ENCODE results near the gene FAM53B. TPM values are rescaled to one million over a fixed set of nuclear protein-coding genes. Genes with fewer than 3 reads are reported as not detected.
A peak's percentile ranks its signal among the peaks of the same experiment; 100 is the strongest.

FAM53B gene
- total and polyA plus RNA-seq, 4 donors = 14.6 to 45.4 (median 18.2) TPM

DNA sequence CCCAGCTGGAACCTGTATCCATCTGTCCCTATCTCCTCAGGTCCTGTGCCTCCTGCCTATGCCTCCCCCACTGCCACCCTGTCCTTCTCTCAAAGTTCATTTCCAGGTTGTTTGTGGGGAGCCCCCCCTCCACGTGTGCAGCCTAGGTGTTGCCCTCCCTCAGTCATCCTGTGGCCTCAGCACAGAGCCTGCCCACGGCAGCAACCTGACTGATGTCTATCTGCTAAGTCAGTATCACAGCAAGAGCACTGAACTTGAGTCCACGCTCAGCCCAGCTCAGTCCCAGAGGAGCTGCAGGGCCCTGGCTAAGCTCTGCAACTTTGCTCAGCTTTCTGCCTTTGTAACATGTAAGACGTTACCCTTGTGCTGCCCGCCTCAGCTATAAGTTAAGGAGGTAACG, 28.7 kb downstream of the FAM53B start:
- peaks cover 19 to 59% (median 38%) of the 10 kb centered on the region in 5 donors for H3K4me1 ChIP-seq (ENCODE audit: control insufficient read depth in 5 of 5, insufficient read depth in 5 of 5, low read length in 5 of 5)
- TF ChIP-seq, protein P1, sequence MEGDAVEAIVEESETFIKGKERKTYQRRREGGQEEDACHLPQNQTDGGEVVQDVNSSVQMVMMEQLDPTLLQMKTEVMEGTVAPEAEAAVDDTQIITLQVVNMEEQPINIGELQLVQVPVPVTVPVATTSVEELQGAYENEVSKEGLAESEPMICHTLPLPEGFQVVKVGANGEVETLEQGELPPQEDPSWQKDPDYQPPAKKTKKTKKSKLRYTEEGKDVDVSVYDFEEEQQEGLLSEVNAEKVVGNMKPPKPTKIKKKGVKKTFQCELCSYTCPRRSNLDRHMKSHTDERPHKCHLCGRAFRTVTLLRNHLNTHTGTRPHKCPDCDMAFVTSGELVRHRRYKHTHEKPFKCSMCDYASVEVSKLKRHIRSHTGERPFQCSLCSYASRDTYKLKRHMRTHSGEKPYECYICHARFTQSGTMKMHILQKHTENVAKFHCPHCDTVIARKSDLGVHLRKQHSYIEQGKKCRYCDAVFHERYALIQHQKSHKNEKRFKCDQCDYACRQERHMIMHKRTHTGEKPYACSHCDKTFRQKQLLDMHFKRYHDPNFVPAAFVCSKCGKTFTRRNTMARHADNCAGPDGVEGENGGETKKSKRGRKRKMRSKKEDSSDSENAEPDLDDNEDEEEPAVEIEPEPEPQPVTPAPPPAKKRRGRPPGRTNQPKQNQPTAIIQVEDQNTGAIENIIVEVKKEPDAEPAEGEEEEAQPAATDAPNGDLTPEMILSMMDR (IDR thresholded peaks at IDR 0.05; ENCODE audit: control extremely low read depth, extremely low read depth) = no peak
- no peak overlapping the region for H3K4me3 ChIP-seq
- 60 to 63% methylated on average over 6 of the region's 6 CpGs for WGBS, 2 donors
- ATAC-seq (ENCODE audit: insufficient read depth, low FRiP score) (no peak), DNase-seq (no peak)
- H3K9ac ChIP-seq (ENCODE audit: insufficient read depth in 1 of 2, low read length in 2 of 2) = peak overlapping the region in 1 of 2 donors; percentile 24
- no peaks in the 10 kb centered on the region for H3K9me3 ChIP-seq (ENCODE audit: control insufficient read depth in 4 of 4, insufficient read depth in 3 of 4, low read length in 3 of 4)
- no peaks in the 10 kb centered on the region for H3K36me3 ChIP-seq (ENCODE audit: control insufficient read depth in 4 of 4, insufficient read depth in 4 of 4, low read length in 4 of 4)
- no peak overlapping the region for H3K27ac ChIP-seq (ENCODE audit: low read depth in 1 of 2, low read length in 1 of 2)
- H3K27me3 ChIP-seq (ENCODE audit: control insufficient read depth in 3 of 3, insufficient read depth in 3 of 3, low read length in 2 of 3) = no peaks in the 10 kb centered on the region

DNA sequence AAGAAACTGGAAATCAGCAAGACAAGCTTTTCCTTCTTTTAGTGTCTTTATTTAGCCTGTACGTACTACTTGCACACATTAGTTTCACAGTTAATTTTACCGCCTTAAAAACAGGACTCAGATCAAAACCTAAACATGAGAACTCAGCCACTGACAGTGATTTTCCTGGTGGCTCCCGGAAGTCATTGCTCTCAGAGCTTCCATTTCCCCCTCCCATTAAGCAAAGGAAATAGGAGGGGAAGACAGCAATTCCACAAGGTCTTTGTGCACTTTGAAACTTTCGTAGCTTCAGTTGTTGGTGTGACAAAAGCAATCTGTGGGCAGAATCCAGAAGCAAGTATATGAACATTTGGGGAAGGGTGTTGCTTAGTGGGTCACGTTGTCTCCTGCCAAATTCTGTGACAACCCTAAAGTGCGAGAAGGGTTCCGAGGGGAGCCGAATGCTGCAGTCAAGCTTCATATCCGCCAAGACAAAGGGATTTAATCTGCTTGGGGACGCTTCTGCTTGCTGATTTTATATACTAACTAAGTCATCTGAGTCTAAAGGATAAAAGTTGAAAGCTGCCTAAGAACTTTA, 30.4 kb downstream of the FAM53B start:
- no peaks in the 10 kb centered on the region for H3K9me3 ChIP-seq (ENCODE audit: control insufficient read depth in 4 of 4, insufficient read depth in 3 of 4, low read length in 3 of 4)
- H3K36me3 ChIP-seq (ENCODE audit: control insufficient read depth in 4 of 4, insufficient read depth in 4 of 4, low read length in 4 of 4) = no peaks in the 10 kb centered on the region
- H3K27ac ChIP-seq (ENCODE audit: low read depth in 1 of 2, low read length in 1 of 2) = peak overlapping the region in 1 of 2 donors; percentile 37
- H3K4me3 ChIP-seq = no peak overlapping the region
- H3K4me1 ChIP-seq (ENCODE audit: control insufficient read depth in 5 of 5, insufficient read depth in 5 of 5, low read length in 5 of 5) = peaks cover 17 to 63% (median 38%) of the 10 kb centered on the region in 5 donors
- no peak for ATAC-seq (ENCODE audit: insufficient read depth, low FRiP score)
- DNase-seq = peak in 2 of 3 donors; percentile 52 to 53
- H3K27me3 ChIP-seq (ENCODE audit: control insufficient read depth in 3 of 3, insufficient read depth in 3 of 3, low read length in 2 of 3) = no peaks in the 10 kb centered on the region
- peak overlapping the region in 1 of 2 donors; percentile 0 for H3K9ac ChIP-seq (ENCODE audit: insufficient read depth in 1 of 2, low read length in 2 of 2)
- TF ChIP-seq, protein P1 (IDR thresholded peaks at IDR 0.05; ENCODE audit: control extremely low read depth, extremely low read depth) = no peak
- 59 to 62% methylated on average over 10 of the region's 10 CpGs for WGBS, 2 donors

GRCh38 chr10:124712704-124713407, 31.3 kb downstream of the FAM53B start:
- Histone ChIP-seq H3K9me3 (ENCODE audit: control insufficient read depth in 4 of 4, insufficient read depth in 3 of 4, low read length in 3 of 4) (no peaks in the 10 kb centered on the region), H3K36me3 (ENCODE audit: control insufficient read depth in 4 of 4, insufficient read depth in 4 of 4, low read length in 4 of 4) (no peaks in the 10 kb centered on the region), H3K27ac (ENCODE audit: low read depth in 1 of 2, low read length in 1 of 2) (peak overlapping the region; percentile 13 to 36), H3K4me3 (no peak overlapping the region), H3K27me3 (ENCODE audit: control insufficient read depth in 3 of 3, insufficient read depth in 3 of 3, low read length in 2 of 3) (no peaks in the 10 kb centered on the region), H3K4me1 (ENCODE audit: control insufficient read depth in 5 of 5, insufficient read depth in 5 of 5, low read length in 5 of 5) (peaks cover 15 to 63% (median 42%) of the 10 kb centered on the region in 5 donors), H3K9ac (ENCODE audit: insufficient read depth in 1 of 2, low read length in 2 of 2) (no peak overlapping the region)
- TF ChIP-seq, protein P1 (IDR thresholded peaks at IDR 0.05; ENCODE audit: control extremely low read depth, extremely low read depth) = no peak
- DNase-seq (no peak), ATAC-seq (ENCODE audit: insufficient read depth, low FRiP score) (no peak)
- 88 to 95% methylated on average over 5 of the region's 5 CpGs for WGBS, 2 donors
